IMR-90 (cell line): ENCODE measurements around the gene NUP93.

Experiments used
- CEBPB ChIP-seq: IDR thresholded peaks from 2 replicates; pipeline ENCODE4 v1.6.1; 2012; ENCODE audit warnings: low read depth, low read length, improper control_type of control experiment
- CHD1 ChIP-seq: IDR thresholded peaks from 2 replicates; pipeline ENCODE4 v1.6.1; 2012; ENCODE audit warnings: low read depth, low read length, improper control_type of control experiment
- CTCF ChIP-seq: conservative IDR thresholded peaks from 2 replicates; pipeline ENCODE4 v1.5.1; 2012; ENCODE audit warnings: mild to moderate bottlenecking, low read depth, low read length, improper control_type of control experiment
- FOS ChIP-seq: fragments of 150-350 bp; IDR thresholded peaks from 2 replicates; pipeline ENCODE4 v1.6.1; 2016; ENCODE audit warnings: low read depth, low read length
- MAFK ChIP-seq: IDR thresholded peaks from 2 replicates; pipeline ENCODE4 v1.6.1; 2012; ENCODE audit warnings: low read depth, low read length, improper control_type of control experiment
- MAZ ChIP-seq: IDR thresholded peaks from 2 replicates; pipeline ENCODE4 v1.6.1; 2012; ENCODE audit warnings: low read depth, mild to moderate bottlenecking, low read length, improper control_type of control experiment, moderate library complexity, borderline replicate concordance
- MXI1 ChIP-seq: IDR thresholded peaks from 2 replicates; pipeline ENCODE4 v1.6.1; 2012; ENCODE audit warnings: low read depth, mild to moderate bottlenecking, low read length, moderate library complexity, borderline replicate concordance
- POLR2A ChIP-seq: IDR thresholded peaks from 2 replicates; pipeline ENCODE4 v1.6.1; 2012; ENCODE audit warnings: mild to moderate bottlenecking, low read depth, low read length
- RAD21 ChIP-seq: IDR thresholded peaks from 2 replicates; pipeline ENCODE4 v1.6.1; 2012; ENCODE audit warnings: low read length, improper control_type of control experiment
- RCOR1 ChIP-seq: IDR thresholded peaks from 2 replicates; pipeline ENCODE4 v1.6.1; 2012; ENCODE audit warnings: mild to moderate bottlenecking, low read length, improper control_type of control experiment; ENCODE audit not compliant: insufficient replicate concordance
- RFX5 ChIP-seq: IDR thresholded peaks from 2 replicates; pipeline ENCODE4 v1.8.0; 2012; ENCODE audit warnings: low read depth, mild to moderate bottlenecking, low read length, moderate library complexity
- SMC3 ChIP-seq: fragments of 150-350 bp; IDR thresholded peaks from 2 replicates; pipeline ENCODE4 v1.6.1; 2016; ENCODE audit warnings: low read depth, mild to moderate bottlenecking, antibody characterized with exemption, low read length, moderate library complexity
- TF ChIP-seq, protein P1 (sequence below): fragments of 150-350 bp; IDR thresholded peaks from 2 replicates; pipeline ENCODE4 v1.6.1; 2017; ENCODE audit warnings: mild to moderate bottlenecking, antibody characterized with exemption, low read length, low read depth
- TF ChIP-seq, protein P2 (sequence below): fragments of 150-350 bp; IDR thresholded peaks from 2 replicates; pipeline ENCODE4 v1.6.1; 2016; ENCODE audit warnings: low read depth, mild to moderate bottlenecking, low read length, moderate library complexity, borderline replicate concordance

DNA sequence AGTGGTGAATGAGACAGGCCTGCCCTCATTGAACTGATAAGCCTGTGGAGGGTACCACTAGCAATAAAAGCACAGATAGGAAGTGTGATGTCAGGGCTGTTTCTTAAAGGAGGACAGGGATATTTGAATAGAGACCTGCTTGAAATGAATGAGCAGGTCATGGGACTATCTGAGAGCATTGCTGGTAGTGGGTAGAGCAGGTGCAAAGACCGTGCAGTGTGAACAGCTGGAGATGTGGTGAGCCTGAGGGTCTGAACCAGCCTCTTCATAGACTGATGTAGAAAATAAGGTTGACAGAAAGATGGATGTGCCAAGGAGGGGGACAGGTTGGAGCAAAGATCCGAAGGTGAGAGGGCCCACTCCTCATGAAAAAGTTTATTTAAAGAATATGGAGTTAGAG, 2.4 kb downstream of the NUP93 start:
- TF ChIP-seq MXI1 (no peak), POLR2A (no peak), CTCF (no peak), RCOR1 (no peak), MAZ (no peak), RFX5 (no peak), MAFK (no peak), RAD21 (no peak), SMC3 (no peak), CHD1 (no peak), FOS (no peak), CEBPB (no peak)
- TF ChIP-seq, protein P1, sequence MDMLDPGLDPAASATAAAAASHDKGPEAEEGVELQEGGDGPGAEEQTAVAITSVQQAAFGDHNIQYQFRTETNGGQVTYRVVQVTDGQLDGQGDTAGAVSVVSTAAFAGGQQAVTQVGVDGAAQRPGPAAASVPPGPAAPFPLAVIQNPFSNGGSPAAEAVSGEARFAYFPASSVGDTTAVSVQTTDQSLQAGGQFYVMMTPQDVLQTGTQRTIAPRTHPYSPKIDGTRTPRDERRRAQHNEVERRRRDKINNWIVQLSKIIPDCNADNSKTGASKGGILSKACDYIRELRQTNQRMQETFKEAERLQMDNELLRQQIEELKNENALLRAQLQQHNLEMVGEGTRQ = no peak
- TF ChIP-seq, protein P2, sequence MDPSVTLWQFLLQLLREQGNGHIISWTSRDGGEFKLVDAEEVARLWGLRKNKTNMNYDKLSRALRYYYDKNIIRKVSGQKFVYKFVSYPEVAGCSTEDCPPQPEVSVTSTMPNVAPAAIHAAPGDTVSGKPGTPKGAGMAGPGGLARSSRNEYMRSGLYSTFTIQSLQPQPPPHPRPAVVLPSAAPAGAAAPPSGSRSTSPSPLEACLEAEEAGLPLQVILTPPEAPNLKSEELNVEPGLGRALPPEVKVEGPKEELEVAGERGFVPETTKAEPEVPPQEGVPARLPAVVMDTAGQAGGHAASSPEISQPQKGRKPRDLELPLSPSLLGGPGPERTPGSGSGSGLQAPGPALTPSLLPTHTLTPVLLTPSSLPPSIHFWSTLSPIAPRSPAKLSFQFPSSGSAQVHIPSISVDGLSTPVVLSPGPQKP = no peak
